ENCODE results near the gene RBCK1. TPM values are rescaled to one million over a fixed set of nuclear protein-coding genes. Genes with fewer than 3 reads are reported as not detected.

Gene RBCK1
- total and polyA plus RNA-seq, 9 of the 15 experiments (the other 6 are each of a cell fraction or from before 2014, with no cell fraction given) = 5.9 to 59.3 (median 26.5) TPM

- TF ChIP-seq TFAP4 (CRISPR knock-in tag; IDR thresholded peaks at IDR 0.05; ENCODE audit: borderline replicate concordance) (peak; percentile 70; the same call in 1 of the 2 replicates), ZNF511 (CRISPR knock-in tag; IDR thresholded peaks at IDR 0.05) (no peak), KAT7 (CRISPR knock-in tag; IDR thresholded peaks at IDR 0.05; ENCODE audit: borderline replicate concordance) (no peak), ZBTB49 (CRISPR knock-in tag; IDR thresholded peaks at IDR 0.05; ENCODE audit: borderline replicate concordance) (no peak), SIX5 (IDR thresholded peaks at IDR 0.05; ENCODE audit: borderline replicate concordance in 1 of 2, insufficient read depth in 1 of 2, low read depth in 1 of 2, low read length in 2 of 2) (0 out of 4 replicates have a peak, but pooled peaks of 1 of the 2 experiments have one; percentile 13), EP400 (IDR thresholded peaks at IDR 0.05) (no peak), SMAD4 (CRISPR knock-in tag; conservative IDR thresholded peaks at IDR 0.05) (peak; percentile 72), SOX6 (IDR thresholded peaks at IDR 0.05) (peak; percentile 32; the same call in 1 of the 2 replicates), ZNF24 (IDR thresholded peaks at IDR 0.05) (peak; percentile 99), NBN (IDR thresholded peaks at IDR 0.05; ENCODE audit: low read depth) (no peak), CBX5 (IDR thresholded peaks at IDR 0.05; ENCODE audit: borderline replicate concordance, low read depth) (no peak), TAF1 (IDR thresholded peaks at IDR 0.05; ENCODE audit: control insufficient read depth, extremely low read depth, insufficient read depth, low read length, severe bottlenecking) (peak; percentile 64), HMGN3 (IDR thresholded peaks at IDR 0.05; ENCODE audit: borderline replicate concordance, extremely low read depth, insufficient read length, low read depth, low read length) (peak; percentile 79), CUX1 (CRISPR knock-in tag; IDR thresholded peaks at IDR 0.05) (peak; percentile 52; the same call in 1 of the 2 replicates), XRCC3 (IDR thresholded peaks at IDR 0.05) (no peak), JUN (IDR thresholded peaks at IDR 0.05; ENCODE audit: borderline replicate concordance, low read depth, low read length) (peak; percentile 26; the same call in 1 of the 2 replicates), JUN (CRISPR knock-in tag; IDR thresholded peaks at IDR 0.05; ENCODE audit: borderline replicate concordance) (no peak), E2F3 (CRISPR knock-in tag; IDR thresholded peaks at IDR 0.05) (no peak)
Measured at GRCh38 chr20:462199-462991, 54.3 kb downstream of the RBCK1 start, which contains the start of gene TBC1D20 (continued).
